ENCODE results near the gene YY1AP1. TPM values are rescaled to one million over a fixed set of nuclear protein-coding genes. Genes with fewer than 3 reads are reported as not detected.
"Not testable (repeated sequence)": the region's sequence is repeated elsewhere in the genome, so short reads cannot be mapped to it uniquely, and the experiment has no call there.

The YY1AP1 gene
- total RNA-seq, 2 donors from 2014 or later: 54.0 to 90.8 TPM

- DNase-seq (ENCODE audit: low spot score): no peak
- H3K4me3 ChIP-seq: no peak overlapping the region
- no peaks in the 10 kb centered on the region for H3K36me3 ChIP-seq
Measured at GRCh38 chr1:155703216-155703615, 14.6 kb upstream of the YY1AP1 start.

GRCh38 chr1:155701675-155702074 is 13.1 kb upstream of the YY1AP1 start:
- H3K9me3 ChIP-seq, H3K27me3 ChIP-seq, H3K36me3 ChIP-seq: not testable (repeated sequence)

More at GRCh38 chr1:155703216-155703615, 14.6 kb upstream of the YY1AP1 start:
- H3K27ac ChIP-seq: no peak overlapping the region
- TF ChIP-seq, protein P1, sequence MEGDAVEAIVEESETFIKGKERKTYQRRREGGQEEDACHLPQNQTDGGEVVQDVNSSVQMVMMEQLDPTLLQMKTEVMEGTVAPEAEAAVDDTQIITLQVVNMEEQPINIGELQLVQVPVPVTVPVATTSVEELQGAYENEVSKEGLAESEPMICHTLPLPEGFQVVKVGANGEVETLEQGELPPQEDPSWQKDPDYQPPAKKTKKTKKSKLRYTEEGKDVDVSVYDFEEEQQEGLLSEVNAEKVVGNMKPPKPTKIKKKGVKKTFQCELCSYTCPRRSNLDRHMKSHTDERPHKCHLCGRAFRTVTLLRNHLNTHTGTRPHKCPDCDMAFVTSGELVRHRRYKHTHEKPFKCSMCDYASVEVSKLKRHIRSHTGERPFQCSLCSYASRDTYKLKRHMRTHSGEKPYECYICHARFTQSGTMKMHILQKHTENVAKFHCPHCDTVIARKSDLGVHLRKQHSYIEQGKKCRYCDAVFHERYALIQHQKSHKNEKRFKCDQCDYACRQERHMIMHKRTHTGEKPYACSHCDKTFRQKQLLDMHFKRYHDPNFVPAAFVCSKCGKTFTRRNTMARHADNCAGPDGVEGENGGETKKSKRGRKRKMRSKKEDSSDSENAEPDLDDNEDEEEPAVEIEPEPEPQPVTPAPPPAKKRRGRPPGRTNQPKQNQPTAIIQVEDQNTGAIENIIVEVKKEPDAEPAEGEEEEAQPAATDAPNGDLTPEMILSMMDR (IDR thresholded peaks at IDR 0.05): no peak
- H3K9me3 ChIP-seq: no peaks in the 10 kb centered on the region
- H3K27me3 ChIP-seq: no peaks in the 10 kb centered on the region
- H3K4me1 ChIP-seq: no peaks in the 10 kb centered on the region

GRCh38 chr1:155699062-155699461 is 10.5 kb upstream of the YY1AP1 start:
- peaks cover 0 to 15% of the 10 kb centered on the region in 2 donors for H3K4me1 ChIP-seq
- H3K9me3 ChIP-seq; H3K36me3 ChIP-seq; H3K4me3 ChIP-seq; H3K27me3 ChIP-seq; H3K27ac ChIP-seq; DNase-seq (ENCODE audit: low spot score): not testable (repeated sequence)

More at GRCh38 chr1:155701675-155702074, 13.1 kb upstream of the YY1AP1 start:
- not testable (repeated sequence) for H3K4me3 ChIP-seq; H3K4me1 ChIP-seq; H3K27ac ChIP-seq; DNase-seq (ENCODE audit: low spot score)

- TF ChIP-seq, protein P1 (IDR thresholded peaks at IDR 0.05): no peak
- DNase-seq (ENCODE audit: low spot score): no peak
- Histone ChIP-seq H3K4me3 (no peak overlapping the region), H3K36me3 (no peaks in the 10 kb centered on the region), H3K9me3 (no peaks in the 10 kb centered on the region), H3K4me1 (peaks cover 0 to 18% of the 10 kb centered on the region in 2 donors), H3K27me3 (no peaks in the 10 kb centered on the region), H3K27ac (no peak overlapping the region)
Measured at GRCh38 chr1:155698382-155699038, 9.9 kb upstream of the YY1AP1 start.

- not testable (repeated sequence) for H3K27ac ChIP-seq; H3K36me3 ChIP-seq; H3K27me3 ChIP-seq; H3K4me3 ChIP-seq; DNase-seq (ENCODE audit: low spot score); H3K9me3 ChIP-seq
- H3K4me1 ChIP-seq: peaks cover 0 to 18% of the 10 kb centered on the region in 2 donors
Measured at GRCh38 chr1:155697616-155698015, 9.0 kb upstream of the YY1AP1 start.

- no peak for DNase-seq (ENCODE audit: low spot score)
- TF ChIP-seq, protein P1 (IDR thresholded peaks at IDR 0.05): no peak
- peaks cover 0 to 18% of the 10 kb centered on the region in 2 donors for H3K4me1 ChIP-seq
- no peak overlapping the region for H3K27ac ChIP-seq
- no peaks in the 10 kb centered on the region for H3K9me3 ChIP-seq
- H3K36me3 ChIP-seq: no peaks in the 10 kb centered on the region
- no peak overlapping the region for H3K4me3 ChIP-seq
- H3K27me3 ChIP-seq: no peaks in the 10 kb centered on the region
Measured at GRCh38 chr1:155697046-155697445, 8.5 kb upstream of the YY1AP1 start.

- Histone ChIP-seq H3K27me3 (no peaks in the 10 kb centered on the region), H3K27ac (no peak overlapping the region), H3K4me1 (peaks cover 0 to 18% of the 10 kb centered on the region in 2 donors), H3K9me3 (no peaks in the 10 kb centered on the region), H3K36me3 (no peaks in the 10 kb centered on the region), H3K4me3 (no peak overlapping the region)
- no peak for DNase-seq (ENCODE audit: low spot score)
- TF ChIP-seq, protein P1 (IDR thresholded peaks at IDR 0.05): no peak
Measured at GRCh38 chr1:155696524-155696923, 8.0 kb upstream of the YY1AP1 start.
